ENCODE data around the gene MDM2.
"Not testable (repeated sequence)": the region's sequence is repeated elsewhere in the genome, so short reads cannot be mapped to it uniquely, and the experiment has no call there.

Gene MDM2

GRCh38 chr12:68806488-68807237 lies 1.3 kb upstream of the MDM2 start:
- peak overlapping the region; percentile 99; the same call in 1 of the 2 replicates for H3K9ac ChIP-seq (ENCODE audit: low read length)
- peak overlapping the region; percentile 71 for H3K4me2 ChIP-seq (ENCODE audit: low read length)
- no peaks in the 10 kb centered on the region for H3K27me3 ChIP-seq (ENCODE audit: low read depth, low read length)
- TF ChIP-seq EZH2phosphoT487 (IDR thresholded peaks at IDR 0.05; ENCODE audit: low read depth) (no peak), CTCF (IDR thresholded peaks at IDR 0.05; ENCODE audit: low read depth, low read length) (no peak)
- peaks cover 37% of the 10 kb centered on the region for H3K79me2 ChIP-seq (ENCODE audit: low read length)
- H3K4me1 ChIP-seq (ENCODE audit: low read length), result no peaks in the 10 kb centered on the region
- no peaks in the 10 kb centered on the region for H3K9me3 ChIP-seq (ENCODE audit: insufficient read depth, low read length)
- peaks cover 11% of the 10 kb centered on the region for H3K36me3 ChIP-seq (replicated peaks; ENCODE audit: low read depth, low read length)
- H3K27ac ChIP-seq (ENCODE audit: low read length), result no peak overlapping the region
- peak overlapping the region; percentile 99; the same call in 1 of the 2 replicates for H2AFZ ChIP-seq (ENCODE audit: low read depth, low read length)
- H3K4me3 ChIP-seq (ENCODE audit: low read length), result peak overlapping the region; percentile 92
- no peaks in the 10 kb centered on the region for H4K20me1 ChIP-seq (ENCODE audit: insufficient read depth, low read length)

- peak overlapping the region; percentile 99 for H3K9ac ChIP-seq (ENCODE audit: low read length)
Measured at GRCh38 chr12:68807274-68807575, 752 bp upstream of the MDM2 start.

GRCh38 chr12:68808388-68809189 lies 612 bp downstream of the MDM2 start:
- H3K79me2 ChIP-seq (ENCODE audit: low read length), result peaks cover 56% of the 10 kb centered on the region
- H4K20me1 ChIP-seq (ENCODE audit: insufficient read depth, low read length), result peaks cover 10% of the 10 kb centered on the region
- H3K9me3 ChIP-seq (ENCODE audit: insufficient read depth, low read length), result no peaks in the 10 kb centered on the region
- peak overlapping the region; percentile 92 for H3K4me3 ChIP-seq (ENCODE audit: low read length)
- H3K36me3 ChIP-seq (replicated peaks; ENCODE audit: low read depth, low read length), result peaks cover 26% of the 10 kb centered on the region
- no peaks in the 10 kb centered on the region for H3K4me1 ChIP-seq (ENCODE audit: low read length)
- TF ChIP-seq EZH2phosphoT487 (IDR thresholded peaks at IDR 0.05; ENCODE audit: low read depth) (no peak), CTCF (IDR thresholded peaks at IDR 0.05; ENCODE audit: low read depth, low read length) (no peak)
- no peaks in the 10 kb centered on the region for H3K27me3 ChIP-seq (ENCODE audit: low read depth, low read length)
- H3K27ac ChIP-seq (ENCODE audit: low read length), result peak overlapping the region; percentile 87
- H2AFZ ChIP-seq (ENCODE audit: low read depth, low read length), result peak overlapping the region; percentile 60; the same call in 1 of the 2 replicates
- peak overlapping the region; percentile 74 for H3K4me2 ChIP-seq (ENCODE audit: low read length)
- H3K9ac ChIP-seq (ENCODE audit: low read length), result peak overlapping the region; percentile 99

More at GRCh38 chr12:68807274-68807575, 752 bp upstream of the MDM2 start:
- peak overlapping the region; percentile 72 for H3K27ac ChIP-seq (ENCODE audit: low read length)
- H3K4me1 ChIP-seq (ENCODE audit: low read length); H4K20me1 ChIP-seq (ENCODE audit: insufficient read depth, low read length); H3K27me3 ChIP-seq (ENCODE audit: low read depth, low read length); H3K9me3 ChIP-seq (ENCODE audit: insufficient read depth, low read length): not testable (repeated sequence)
- H3K4me2 ChIP-seq (ENCODE audit: low read length), result peak overlapping the region; percentile 71
- peaks cover 13% of the 10 kb centered on the region for H3K36me3 ChIP-seq (replicated peaks; ENCODE audit: low read depth, low read length)
- H3K79me2 ChIP-seq (ENCODE audit: low read length), result peaks cover 42% of the 10 kb centered on the region
- peak overlapping the region; percentile 92 for H3K4me3 ChIP-seq (ENCODE audit: low read length)
- peak overlapping the region; percentile 99 for H2AFZ ChIP-seq (ENCODE audit: low read depth, low read length)

- peak overlapping the region; percentile 87 for H3K27ac ChIP-seq (ENCODE audit: low read length)
- peak overlapping the region; percentile 74 for H3K4me2 ChIP-seq (ENCODE audit: low read length)
- TF ChIP-seq EZH2phosphoT487 (IDR thresholded peaks at IDR 0.05; ENCODE audit: low read depth), result no peak
- no peak for TF ChIP-seq CTCF (IDR thresholded peaks at IDR 0.05; ENCODE audit: low read depth, low read length)
- H2AFZ ChIP-seq (ENCODE audit: low read depth, low read length), result no peak overlapping the region
- no peaks in the 10 kb centered on the region for H3K4me1 ChIP-seq (ENCODE audit: low read length)
- peak overlapping the region; percentile 92 for H3K4me3 ChIP-seq (ENCODE audit: low read length)
- no peaks in the 10 kb centered on the region for H3K27me3 ChIP-seq (ENCODE audit: low read depth, low read length)
- no peaks in the 10 kb centered on the region for H3K9me3 ChIP-seq (ENCODE audit: insufficient read depth, low read length)
- peaks cover 15% of the 10 kb centered on the region for H4K20me1 ChIP-seq (ENCODE audit: insufficient read depth, low read length)
- peaks cover 63% of the 10 kb centered on the region for H3K79me2 ChIP-seq (ENCODE audit: low read length)
- peaks cover 31% of the 10 kb centered on the region for H3K36me3 ChIP-seq (replicated peaks; ENCODE audit: low read depth, low read length)
- H3K9ac ChIP-seq (ENCODE audit: low read length), result peak overlapping the region; percentile 99
Measured at GRCh38 chr12:68809190-68810026, 1.4 kb downstream of the MDM2 start.

GRCh38 chr12:68810027-68810389 lies 2.0 kb downstream of the MDM2 start:
- H3K27me3 ChIP-seq (ENCODE audit: low read depth, low read length), result not testable (repeated sequence)

GRCh38 chr12:68811573-68811972 lies 3.6 kb downstream of the MDM2 start:
- Histone ChIP-seq H3K36me3 (replicated peaks; ENCODE audit: low read depth, low read length) (peaks cover 47% of the 10 kb centered on the region), H3K79me2 (ENCODE audit: low read length) (peaks cover 85% of the 10 kb centered on the region), H4K20me1 (ENCODE audit: insufficient read depth, low read length) (peaks cover 32% of the 10 kb centered on the region)
- H3K4me2 ChIP-seq (ENCODE audit: low read length); H3K27me3 ChIP-seq (ENCODE audit: low read depth, low read length); H3K9ac ChIP-seq (ENCODE audit: low read length); H3K4me3 ChIP-seq (ENCODE audit: low read length); H3K9me3 ChIP-seq (ENCODE audit: insufficient read depth, low read length); H3K4me1 ChIP-seq (ENCODE audit: low read length); H3K27ac ChIP-seq (ENCODE audit: low read length); H2AFZ ChIP-seq (ENCODE audit: low read depth, low read length): not testable (repeated sequence)

More at GRCh38 chr12:68810027-68810389, 2.0 kb downstream of the MDM2 start:
- Histone ChIP-seq H3K36me3 (replicated peaks; ENCODE audit: low read depth, low read length) (peaks cover 37% of the 10 kb centered on the region), H4K20me1 (ENCODE audit: insufficient read depth, low read length) (peaks cover 21% of the 10 kb centered on the region), H3K79me2 (ENCODE audit: low read length) (peaks cover 69% of the 10 kb centered on the region), H3K4me3 (ENCODE audit: low read length) (peak overlapping the region; percentile 92)
- H2AFZ ChIP-seq (ENCODE audit: low read depth, low read length); H3K9me3 ChIP-seq (ENCODE audit: insufficient read depth, low read length); H3K4me2 ChIP-seq (ENCODE audit: low read length); H3K27ac ChIP-seq (ENCODE audit: low read length); H3K4me1 ChIP-seq (ENCODE audit: low read length); H3K9ac ChIP-seq (ENCODE audit: low read length): not testable (repeated sequence)

Measured in OCI-LY3 (cell line).